Measurements from ENCODE around the gene LDHB.

LDHB gene

DNA sequence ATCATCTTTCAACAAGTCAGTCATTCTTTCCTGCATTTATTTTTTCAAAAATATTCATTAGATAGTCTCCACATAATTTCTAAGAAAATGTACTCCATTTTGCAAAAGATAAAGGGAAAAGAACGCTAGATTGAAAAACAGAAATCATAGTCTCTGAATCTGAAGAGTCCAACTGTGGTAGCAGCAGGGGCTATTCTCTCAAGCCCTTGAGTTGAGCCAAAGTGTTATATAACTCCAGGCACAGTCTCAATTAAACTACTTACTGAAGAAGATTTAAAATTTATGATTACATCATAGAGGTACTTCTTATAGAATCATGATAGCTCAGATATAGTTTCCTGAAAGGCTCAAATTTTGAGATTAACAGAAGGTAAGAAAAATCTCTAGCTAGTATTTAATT lies 5.8 kb downstream of the LDHB start:
- Histone ChIP-seq H3K27me3 (ENCODE audit: insufficient read depth, low read length) (no peaks in the 10 kb centered on the region), H3K27ac (ENCODE audit: low read depth, low read length, poor library complexity, severe bottlenecking) (no peak overlapping the region), H3K79me2 (ENCODE audit: insufficient read depth, low read length) (peaks cover 33% of the 10 kb centered on the region), H2AFZ (ENCODE audit: low read length) (no peak overlapping the region), H3K9me3 (ENCODE audit: low read length) (no peaks in the 10 kb centered on the region), H3K9me2 (ENCODE audit: low read depth, low read length) (no peaks in the 10 kb centered on the region), H3F3A (ENCODE audit: insufficient read depth, low read length) (no peaks in the 10 kb centered on the region), H3K4me1 (ENCODE audit: insufficient read depth, low read length, severe bottlenecking) (peaks cover 21% of the 10 kb centered on the region), H3K4me2 (ENCODE audit: low read length) (no peak overlapping the region), H4K20me1 (ENCODE audit: insufficient read depth, low read length) (0 out of 2 replicates have a peak, but pooled peaks cover 2% of the 10 kb centered on the region), H3K9ac (ENCODE audit: low read length) (no peak overlapping the region), H3K4me3 (ENCODE audit: low read depth, low read length, poor library complexity, severe bottlenecking) (no peak overlapping the region), H3K36me3 (ENCODE audit: insufficient read depth, low read length) (peaks cover 94% of the 10 kb centered on the region)
- TF ChIP-seq EZH2 (IDR thresholded peaks at IDR 0.05; ENCODE audit: borderline replicate concordance, low read length) = no peak
- TF ChIP-seq, protein P1, sequence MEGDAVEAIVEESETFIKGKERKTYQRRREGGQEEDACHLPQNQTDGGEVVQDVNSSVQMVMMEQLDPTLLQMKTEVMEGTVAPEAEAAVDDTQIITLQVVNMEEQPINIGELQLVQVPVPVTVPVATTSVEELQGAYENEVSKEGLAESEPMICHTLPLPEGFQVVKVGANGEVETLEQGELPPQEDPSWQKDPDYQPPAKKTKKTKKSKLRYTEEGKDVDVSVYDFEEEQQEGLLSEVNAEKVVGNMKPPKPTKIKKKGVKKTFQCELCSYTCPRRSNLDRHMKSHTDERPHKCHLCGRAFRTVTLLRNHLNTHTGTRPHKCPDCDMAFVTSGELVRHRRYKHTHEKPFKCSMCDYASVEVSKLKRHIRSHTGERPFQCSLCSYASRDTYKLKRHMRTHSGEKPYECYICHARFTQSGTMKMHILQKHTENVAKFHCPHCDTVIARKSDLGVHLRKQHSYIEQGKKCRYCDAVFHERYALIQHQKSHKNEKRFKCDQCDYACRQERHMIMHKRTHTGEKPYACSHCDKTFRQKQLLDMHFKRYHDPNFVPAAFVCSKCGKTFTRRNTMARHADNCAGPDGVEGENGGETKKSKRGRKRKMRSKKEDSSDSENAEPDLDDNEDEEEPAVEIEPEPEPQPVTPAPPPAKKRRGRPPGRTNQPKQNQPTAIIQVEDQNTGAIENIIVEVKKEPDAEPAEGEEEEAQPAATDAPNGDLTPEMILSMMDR (IDR thresholded peaks at IDR 0.05; ENCODE audit: low read length) = no peak

DNA sequence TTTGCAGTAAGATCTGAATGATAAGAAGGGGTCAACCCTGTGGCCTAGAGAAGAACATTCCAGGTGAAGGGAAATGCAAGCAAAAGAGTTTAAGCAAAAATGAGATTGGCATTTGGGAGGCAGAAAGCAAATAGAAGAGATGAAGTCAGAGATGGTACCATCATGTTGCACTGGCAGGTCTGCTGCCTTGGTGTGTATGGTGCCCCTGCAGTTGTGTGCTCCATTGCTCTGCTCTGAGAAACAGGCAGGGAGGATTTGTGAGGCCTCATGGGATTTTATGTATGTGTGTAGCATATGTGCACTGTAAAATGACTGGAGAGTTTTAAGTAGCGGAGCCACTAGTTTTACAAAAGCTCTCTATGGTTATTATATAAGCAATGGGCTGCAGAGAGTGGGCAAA lies 6.6 kb downstream of the LDHB start:
- Histone ChIP-seq H3K27me3 (ENCODE audit: insufficient read depth, low read length) (no peaks in the 10 kb centered on the region), H3K9me2 (ENCODE audit: low read depth, low read length) (no peaks in the 10 kb centered on the region), H4K20me1 (ENCODE audit: insufficient read depth, low read length) (0 out of 2 replicates have a peak, but pooled peaks cover 2% of the 10 kb centered on the region), H3K27ac (ENCODE audit: low read depth, low read length, poor library complexity, severe bottlenecking) (no peak overlapping the region), H3K4me3 (ENCODE audit: low read depth, low read length, poor library complexity, severe bottlenecking) (no peak overlapping the region), H3K79me2 (ENCODE audit: insufficient read depth, low read length) (peaks cover 25% of the 10 kb centered on the region), H3K4me1 (ENCODE audit: insufficient read depth, low read length, severe bottlenecking) (peaks cover 17% of the 10 kb centered on the region), H3K9ac (ENCODE audit: low read length) (no peak overlapping the region), H3F3A (ENCODE audit: insufficient read depth, low read length) (no peaks in the 10 kb centered on the region), H3K36me3 (ENCODE audit: insufficient read depth, low read length) (peaks cover 97% of the 10 kb centered on the region), H3K9me3 (ENCODE audit: low read length) (no peaks in the 10 kb centered on the region), H2AFZ (ENCODE audit: low read length) (no peak overlapping the region), H3K4me2 (ENCODE audit: low read length) (no peak overlapping the region)
- TF ChIP-seq, protein P1 (IDR thresholded peaks at IDR 0.05; ENCODE audit: low read length) = no peak
- no peak for TF ChIP-seq EZH2 (IDR thresholded peaks at IDR 0.05; ENCODE audit: borderline replicate concordance, low read length)

DNA sequence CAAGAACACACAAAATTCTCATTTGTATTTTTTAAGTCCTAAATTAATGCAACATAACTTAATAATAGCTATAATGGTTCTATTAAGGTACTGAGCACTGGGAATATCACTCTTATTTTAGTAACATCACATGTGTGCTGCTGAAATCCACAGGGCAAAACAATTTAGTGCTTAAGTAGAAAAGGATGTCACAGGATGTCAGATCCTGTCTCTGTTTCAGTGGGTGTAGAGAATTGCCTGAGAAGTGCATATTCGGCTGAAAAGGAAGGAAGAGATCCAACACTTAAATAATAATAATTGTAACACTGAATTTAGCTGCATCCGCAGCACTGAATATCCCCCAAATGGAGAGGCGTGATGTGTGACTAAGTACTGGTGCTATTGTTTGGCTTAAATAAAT lies 8.6 kb downstream of the LDHB start:
- Histone ChIP-seq H3K4me2 (ENCODE audit: low read length) (no peak overlapping the region), H3K27ac (ENCODE audit: low read depth, low read length, poor library complexity, severe bottlenecking) (no peak overlapping the region), H3K79me2 (ENCODE audit: insufficient read depth, low read length) (peaks cover 5% of the 10 kb centered on the region; the same call in 1 of the 2 replicates), H3K9me3 (ENCODE audit: low read length) (no peaks in the 10 kb centered on the region), H3K9ac (ENCODE audit: low read length) (no peak overlapping the region), H4K20me1 (ENCODE audit: insufficient read depth, low read length) (no peaks in the 10 kb centered on the region), H3K4me3 (ENCODE audit: low read depth, low read length, poor library complexity, severe bottlenecking) (no peak overlapping the region), H3K36me3 (ENCODE audit: insufficient read depth, low read length) (peaks cover 96% of the 10 kb centered on the region), H2AFZ (ENCODE audit: low read length) (no peak overlapping the region), H3K4me1 (ENCODE audit: insufficient read depth, low read length, severe bottlenecking) (no peaks in the 10 kb centered on the region), H3K27me3 (ENCODE audit: insufficient read depth, low read length) (no peaks in the 10 kb centered on the region), H3F3A (ENCODE audit: insufficient read depth, low read length) (no peaks in the 10 kb centered on the region), H3K9me2 (ENCODE audit: low read depth, low read length) (no peaks in the 10 kb centered on the region)
- TF ChIP-seq EZH2 (IDR thresholded peaks at IDR 0.05; ENCODE audit: borderline replicate concordance, low read length) = no peak
- TF ChIP-seq, protein P1 (IDR thresholded peaks at IDR 0.05; ENCODE audit: low read length) = no peak
